BJ (cell line): ENCODE results near the gene ATP11C. TPM values are rescaled to one million over a fixed set of nuclear protein-coding genes. Genes with fewer than 3 reads are reported as not detected.

Source experiments
- CTCF ChIA-PET: fragments of 350-600 bp; formaldehyde crosslinking; extraction: SDS; loops from one replicate; lab custom pipeline; 2021; ENCODE audit warnings: antibody characterized with exemption, inconsistent platforms; lab: Yijun Ruan, JAX
- POLR2A ChIA-PET: fragments of 300-600 bp; sonication (Branson Sonifier 250); formaldehyde crosslinking; extraction: SDS; loops from one replicate; lab custom pipeline; 2021; ENCODE audit warnings: antibody characterized with exemption; lab: Charles Lee
- DNase-seq: peaks from one replicate; pipeline ENCODE4 v3.0.0-alpha.2; 2011; ENCODE audit warnings: low read depth
- H3K27me3 ChIP-seq: 2 replicates; pipeline ENCODE4 v1.6.0; 2011; ENCODE audit warnings: low read length; ENCODE audit not compliant: control insufficient read depth, insufficient read depth
- H3K36me3 ChIP-seq: 2 replicates; pipeline ENCODE4 v1.5.1; 2011; ENCODE audit warnings: low read length; ENCODE audit not compliant: control insufficient read depth, insufficient read depth
- H3K4me3 ChIP-seq: 2 replicates; pipeline ENCODE4 v1.5.1; 2011; ENCODE audit warnings: low read depth, mild to moderate bottlenecking, control low read depth, low read length
- CTCF ChIP-seq: IDR thresholded peaks from 2 replicates; pipeline ENCODE4 v1.5.1; 2011; ENCODE audit warnings: low read depth, mild to moderate bottlenecking, control low read depth, inconsistent platforms, low read length, moderate library complexity; ENCODE audit not compliant: insufficient read depth
- polyA plus RNA-seq: library from polyadenylated mRNA; depleted of rRNA; stranded (reverse); fragments of >200 nt; gene quantifications from 2 replicates; pipeline ENCODE4 v1.2.3, GENCODE V29; 2011

The ATP11C gene
- polyA plus RNA-seq, 1 experiment, result 7.7 TPM

- no peaks in the 10 kb centered on the region for H3K36me3 ChIP-seq
- peak overlapping the region; percentile 73 for H3K4me3 ChIP-seq
- CTCF ChIA-PET, result no interaction called here
- no peak for DNase-seq
- peak; percentile 13; the same call in 1 of the 2 replicates for TF ChIP-seq CTCF
- POLR2A ChIA-PET, result interaction anchor here (0.7 kb wide), 1 partner anchor 10 kb away, joined by 8 read pairs; no protein-coding TSS in a partner anchor
- H3K27me3 ChIP-seq, result no peaks in the 10 kb centered on the region
Observed at GRCh38 chrX:139932073-139932900, 566 bp downstream of the ATP11C start.

GRCh38 chrX:139931646-139932072 lies 1.2 kb downstream of the ATP11C start:
- TF ChIP-seq CTCF, result no peak
- Histone ChIP-seq H3K4me3 (peak overlapping the region; percentile 73), H3K27me3 (no peaks in the 10 kb centered on the region), H3K36me3 (no peaks in the 10 kb centered on the region)
- ChIA-PET POLR2A (interaction anchor here (0.7 kb wide), 1 partner anchor 10 kb away, joined by 8 read pairs; no protein-coding TSS in a partner anchor), CTCF (interaction anchor here (0.6 kb wide), 1 partner anchor 97 kb away, joined by 3 read pairs; no protein-coding TSS in a partner anchor)
- no peak for DNase-seq

- H3K27me3 ChIP-seq, result no peaks in the 10 kb centered on the region
- no peak for TF ChIP-seq CTCF
- no peak for DNase-seq
- CTCF ChIA-PET, result interaction anchor here (0.6 kb wide), 1 partner anchor 98 kb away, joined by 3 read pairs; no protein-coding TSS in a partner anchor
- no peaks in the 10 kb centered on the region for H3K36me3 ChIP-seq
- POLR2A ChIA-PET, result interaction anchor here (0.7 kb wide), 1 partner anchor 11 kb away, joined by 8 read pairs; no protein-coding TSS in a partner anchor
- peak overlapping the region; percentile 73 for H3K4me3 ChIP-seq
Observed at GRCh38 chrX:139930916-139931645, 1.8 kb downstream of the ATP11C start.

GRCh38 chrX:139930401-139930800 lies 2.5 kb downstream of the ATP11C start:
- Histone ChIP-seq H3K27me3 (no peaks in the 10 kb centered on the region), H3K36me3 (no peaks in the 10 kb centered on the region), H3K4me3 (no peak overlapping the region)
- ChIA-PET CTCF (no interaction called here), POLR2A (no interaction called here)
- TF ChIP-seq CTCF, result no peak
- no peak for DNase-seq

GRCh38 chrX:139929876-139930275 lies 3.0 kb downstream of the ATP11C start:
- no peak for TF ChIP-seq CTCF
- Histone ChIP-seq H3K27me3 (no peaks in the 10 kb centered on the region), H3K36me3 (no peaks in the 10 kb centered on the region), H3K4me3 (no peak overlapping the region)
- ChIA-PET CTCF (no interaction called here), POLR2A (no interaction called here)
- no peak for DNase-seq
